ENCODE results near the gene IRS4. TPM values are rescaled to one million over a fixed set of nuclear protein-coding genes. Genes with fewer than 3 reads are reported as not detected.
A peak's percentile ranks its signal among the peaks of the same experiment; 100 is the strongest.

The IRS4 gene
- total and polyA plus RNA-seq, 10 of the 15 experiments (the other 5 are each of a cell fraction or from before 2014, with no cell fraction given) = 0.03 to 0.11 (median 0.04) TPM; not detected in 7

DNA sequence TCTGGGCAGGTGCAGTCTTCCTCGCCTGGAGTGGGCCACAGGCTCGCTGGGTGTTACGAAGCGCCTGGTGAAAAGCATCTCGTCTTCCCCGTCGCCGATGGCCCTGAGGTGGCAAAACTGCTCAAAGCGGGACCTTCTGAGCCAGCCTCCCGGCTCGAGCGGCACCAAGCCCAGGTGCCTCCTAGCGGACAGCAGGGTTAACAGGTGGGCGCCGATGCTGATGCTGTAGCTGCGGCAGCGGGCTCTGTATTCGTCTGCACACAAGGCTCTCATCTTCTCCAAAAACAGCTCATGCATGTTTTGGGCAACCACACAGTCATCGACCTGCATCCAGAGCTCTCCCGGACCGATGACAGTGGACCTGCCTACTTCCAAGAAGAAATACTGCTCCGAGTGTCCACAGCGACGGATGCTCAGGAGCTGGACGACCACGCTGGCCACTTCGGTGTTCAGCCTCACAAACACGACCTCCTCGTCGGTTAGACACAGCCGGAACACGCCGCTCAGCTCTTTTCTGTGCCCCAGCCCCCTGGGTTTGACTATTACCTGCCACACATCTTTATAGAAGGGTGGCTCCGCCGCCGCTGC, 1.2 kb downstream of the IRS4 start:
- Histone ChIP-seq H3K9me3 (replicated peaks; ENCODE audit: control insufficient read depth, insufficient read depth, low read length) (no peaks in the 10 kb centered on the region; the same call in 2 of the 3 replicates), H3K4me2 (ENCODE audit: control insufficient read depth, insufficient read depth) (no peak overlapping the region), H2AFZ (ENCODE audit: control insufficient read depth, low read depth, low read length) (no peak overlapping the region), H3K27me3 (replicated peaks in 1 of 2; ENCODE audit: control insufficient read depth in 2 of 2, insufficient read depth in 2 of 2, low read length in 1 of 2) (peaks cover 2 to 3% of the 10 kb centered on the region in 2 experiments; a peak in 3 of 4 replicates), H3K79me2 (ENCODE audit: control insufficient read depth, insufficient read depth, low read length) (no peaks in the 10 kb centered on the region), H4K20me1 (ENCODE audit: control insufficient read depth, insufficient read depth) (no peaks in the 10 kb centered on the region), H3K4me1 (ENCODE audit: control insufficient read depth, insufficient read depth, low read length) (no peaks in the 10 kb centered on the region), H3K27ac (ENCODE audit: control insufficient read depth, insufficient read depth) (no peak overlapping the region), H3K9ac (ENCODE audit: control insufficient read depth, insufficient read depth, low read length) (no peak overlapping the region), H3K36me3 (ENCODE audit: control insufficient read depth in 2 of 2, insufficient read depth in 2 of 2, low read length in 1 of 2) (no peaks in the 10 kb centered on the region), H3K4me3 (no peak overlapping the region)
- ChIA-PET CTCF (no interaction called here), SMC1A (ENCODE audit: uncharacterized antibody, unreplicated experiment) (no interaction called here), POLR2A (no interaction called here), RAD21 (ENCODE audit: unreplicated experiment) (no interaction called here)
- ATAC-seq (no peak), FAIRE-seq (no peak), DNase-seq (ENCODE audit: low read depth, low spot score) (no peak)
- peak; percentile 21; the same call in 1 of the 2 replicates for TF ChIP-seq RAD21 (IDR thresholded peaks at IDR 0.05; ENCODE audit: insufficient read depth, low read depth, low read length)
- no peak for TF ChIP-seq SMAD5 (IDR thresholded peaks at IDR 0.05; ENCODE audit: low read depth)
- no TSS peak for BruUV-seq (replicated peaks)
- 56% methylated on average over 34 of the region's 36 CpGs for WGBS (ENCODE audit: insufficient coverage, insufficient replicate concordance, low lambda C conversion rate, missing lambda C conversion rate)
- intact Hi-C loops (cut with micrococcal nuclease; ENCODE audit: unreplicated experiment) (no loop called here), in situ Hi-C loops (cut with MboI) (no loop called here)

DNA sequence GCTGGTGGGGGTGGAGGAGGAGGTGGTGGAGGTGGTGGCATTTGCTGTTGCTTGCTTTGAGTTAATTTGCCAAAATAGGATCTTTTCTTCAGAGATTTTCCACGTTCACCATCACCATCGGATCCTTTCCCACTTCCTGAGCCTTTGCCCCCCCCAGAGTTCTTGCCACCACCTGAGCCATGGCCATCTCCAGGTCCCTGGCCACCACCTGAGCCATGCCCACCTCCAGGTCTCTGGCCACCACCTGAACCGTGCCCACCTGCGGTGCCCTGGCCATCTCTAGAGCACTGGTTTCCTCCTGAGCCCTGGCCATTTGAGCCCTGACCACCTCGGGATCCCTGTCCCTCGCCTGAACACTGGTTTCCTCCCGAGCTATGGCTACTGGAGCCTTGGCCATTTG, 1.9 kb downstream of the IRS4 start:
- BruUV-seq (replicated peaks) = no TSS peak
- CTCF ChIA-PET = no interaction called here
- no peak for TF ChIP-seq TARDBP (IDR thresholded peaks at IDR 0.05; ENCODE audit: borderline replicate concordance)
- TF ChIP-seq CEBPZ (IDR thresholded peaks at IDR 0.05; ENCODE audit: low read depth, low read length) = no peak
- TF ChIP-seq CEBPB (IDR thresholded peaks at IDR 0.05; ENCODE audit: borderline replicate concordance in 1 of 2, low read depth in 2 of 2, low read length in 2 of 2) = no peak
- TF ChIP-seq BCL11A (IDR thresholded peaks at IDR 0.05; ENCODE audit: low read depth, low read length) = no peak
- no peak for TF ChIP-seq RAD21 (IDR thresholded peaks at IDR 0.05; ENCODE audit: insufficient read depth, low read depth, low read length)
- TF ChIP-seq ZNF24 (IDR thresholded peaks at IDR 0.05) = no peak
- TF ChIP-seq ZNF384 (IDR thresholded peaks at IDR 0.05; ENCODE audit: borderline replicate concordance, low read depth, low read length) = no peak
- TF ChIP-seq, protein P1, sequence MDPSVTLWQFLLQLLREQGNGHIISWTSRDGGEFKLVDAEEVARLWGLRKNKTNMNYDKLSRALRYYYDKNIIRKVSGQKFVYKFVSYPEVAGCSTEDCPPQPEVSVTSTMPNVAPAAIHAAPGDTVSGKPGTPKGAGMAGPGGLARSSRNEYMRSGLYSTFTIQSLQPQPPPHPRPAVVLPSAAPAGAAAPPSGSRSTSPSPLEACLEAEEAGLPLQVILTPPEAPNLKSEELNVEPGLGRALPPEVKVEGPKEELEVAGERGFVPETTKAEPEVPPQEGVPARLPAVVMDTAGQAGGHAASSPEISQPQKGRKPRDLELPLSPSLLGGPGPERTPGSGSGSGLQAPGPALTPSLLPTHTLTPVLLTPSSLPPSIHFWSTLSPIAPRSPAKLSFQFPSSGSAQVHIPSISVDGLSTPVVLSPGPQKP (IDR thresholded peaks at IDR 0.05; ENCODE audit: low read depth, low read length) = no peak
- Histone ChIP-seq H3K9ac (ENCODE audit: control insufficient read depth, insufficient read depth, low read length) (no peak overlapping the region), H3K27ac (ENCODE audit: control insufficient read depth, insufficient read depth) (no peak overlapping the region), H3K9me3 (replicated peaks; ENCODE audit: control insufficient read depth, insufficient read depth, low read length) (no peaks in the 10 kb centered on the region; the same call in 2 of the 3 replicates), H3K27me3 (replicated peaks in 1 of 2; ENCODE audit: control insufficient read depth in 2 of 2, insufficient read depth in 2 of 2, low read length in 1 of 2) (peaks cover 2 to 3% of the 10 kb centered on the region in 2 experiments; a peak in 3 of 4 replicates), H3K79me2 (ENCODE audit: control insufficient read depth, insufficient read depth, low read length) (no peaks in the 10 kb centered on the region), H3K4me1 (ENCODE audit: control insufficient read depth, insufficient read depth, low read length) (no peaks in the 10 kb centered on the region), H3K36me3 (ENCODE audit: control insufficient read depth in 2 of 2, insufficient read depth in 2 of 2, low read length in 1 of 2) (no peaks in the 10 kb centered on the region), H3K4me2 (ENCODE audit: control insufficient read depth, insufficient read depth) (no peak overlapping the region), H2AFZ (ENCODE audit: control insufficient read depth, low read depth, low read length) (no peak overlapping the region), H4K20me1 (ENCODE audit: control insufficient read depth, insufficient read depth) (no peaks in the 10 kb centered on the region), H3K4me3 (no peak overlapping the region)
- SMC1A ChIA-PET (ENCODE audit: uncharacterized antibody, unreplicated experiment) = interaction anchor here (1.1 kb wide), 1 partner anchor 35 kb away, joined by 3 read pairs; no protein-coding TSS in a partner anchor
- ATAC-seq = no peak
- 17% methylated on average over 7 of the region's 7 CpGs for WGBS (ENCODE audit: insufficient coverage, insufficient replicate concordance, low lambda C conversion rate, missing lambda C conversion rate)
- no peak for FAIRE-seq
- intact Hi-C loops (cut with micrococcal nuclease; ENCODE audit: unreplicated experiment) = no loop called here
- DNase-seq (ENCODE audit: low read depth, low spot score) = no peak
- RAD21 ChIA-PET (ENCODE audit: unreplicated experiment) = no interaction called here
- POLR2A ChIA-PET = no interaction called here
- in situ Hi-C loops (cut with MboI) = no loop called here
